H1 (cell line): ENCODE measurements around the gene DNAJC10. TPM values are rescaled to one million over a fixed set of nuclear protein-coding genes. Genes with fewer than 3 reads are reported as not detected.

Experiments used
- BACH1 ChIP-seq: IDR thresholded peaks from 2 replicates; pipeline ENCODE4 v1.6.1; 2012; ENCODE audit warnings: low read length, improper control_type of control experiment
- polyA plus RNA-seq, 7 experiments: library from polyadenylated mRNA; depleted of rRNA in 3 of 7; stranded (reverse) in 5 of 7; unstranded in 2 of 7; fragments of >200 nt in 5 of 7; fragments of 200-250 nt in 2 of 7; gene quantifications; 1 replicate in 5 of 7; 2 replicates in 1 of 7; 4 replicates in 1 of 7; pipeline versions ENCODE4 v1.2.1 to v1.2.3, GENCODE V29; 2011 to 2013; ENCODE audit warnings: missing spikeins in 2 of 7, mixed read lengths in 2 of 7
- total RNA-seq: library from RNA; stranded (reverse); fragmentation: NEBNext Ultra II Directional; extraction: Animal tissue kit (Norgen Biotek cat#: 25700); gene quantifications from 2 replicates; pipeline ENCODE4 v1.2.1, GENCODE V29; 2021
- TF ChIP-seq, protein P1 (sequence below): fragments of 300-600 bp; sonication (generic); IDR thresholded peaks from 2 replicates; pipeline ENCODE4 v1.7.1; 2012; ENCODE audit warnings: low read length, moderate library complexity, mild to moderate bottlenecking, inconsistent platforms; ENCODE audit not compliant: insufficient replicate concordance

The DNAJC10 gene
- total and polyA plus RNA-seq, 2 of the 8 experiments (the other 6 are each of a cell fraction or from before 2014, with no cell fraction given): 23.2 to 121 TPM

DNA sequence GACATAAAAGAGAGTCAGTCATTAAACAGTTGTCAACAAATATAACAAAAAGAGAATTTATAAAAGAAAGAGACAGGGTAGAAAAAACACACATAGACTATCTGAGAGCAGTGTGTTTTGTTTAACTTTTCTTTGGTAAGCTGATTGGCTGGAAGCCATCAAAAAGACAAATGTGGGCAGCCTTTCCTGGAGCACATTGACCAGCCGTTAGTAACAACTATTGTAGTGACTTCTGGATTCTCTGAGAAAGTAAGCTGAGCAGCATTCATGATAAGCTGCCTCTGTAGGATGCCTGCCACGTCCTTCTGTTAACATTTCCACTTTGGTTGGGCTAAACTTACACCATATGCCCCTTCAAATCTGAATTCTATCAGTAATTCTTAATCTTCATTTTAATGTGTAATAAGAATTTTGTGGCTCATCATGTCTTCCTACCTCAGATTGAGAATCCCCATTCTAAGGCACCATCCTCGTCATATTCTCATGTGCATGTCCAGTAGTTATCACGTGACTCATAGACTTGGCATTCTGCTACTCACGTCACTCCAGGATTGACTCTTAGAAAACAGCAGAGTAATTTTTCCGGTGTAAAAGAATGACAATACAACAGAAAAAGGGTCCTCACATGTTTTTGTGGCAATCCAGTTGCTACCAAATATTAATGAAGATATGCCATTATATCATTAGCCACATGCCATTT lies 43.4 kb upstream of the DNAJC10 start (continued):
- TF ChIP-seq, protein P1, sequence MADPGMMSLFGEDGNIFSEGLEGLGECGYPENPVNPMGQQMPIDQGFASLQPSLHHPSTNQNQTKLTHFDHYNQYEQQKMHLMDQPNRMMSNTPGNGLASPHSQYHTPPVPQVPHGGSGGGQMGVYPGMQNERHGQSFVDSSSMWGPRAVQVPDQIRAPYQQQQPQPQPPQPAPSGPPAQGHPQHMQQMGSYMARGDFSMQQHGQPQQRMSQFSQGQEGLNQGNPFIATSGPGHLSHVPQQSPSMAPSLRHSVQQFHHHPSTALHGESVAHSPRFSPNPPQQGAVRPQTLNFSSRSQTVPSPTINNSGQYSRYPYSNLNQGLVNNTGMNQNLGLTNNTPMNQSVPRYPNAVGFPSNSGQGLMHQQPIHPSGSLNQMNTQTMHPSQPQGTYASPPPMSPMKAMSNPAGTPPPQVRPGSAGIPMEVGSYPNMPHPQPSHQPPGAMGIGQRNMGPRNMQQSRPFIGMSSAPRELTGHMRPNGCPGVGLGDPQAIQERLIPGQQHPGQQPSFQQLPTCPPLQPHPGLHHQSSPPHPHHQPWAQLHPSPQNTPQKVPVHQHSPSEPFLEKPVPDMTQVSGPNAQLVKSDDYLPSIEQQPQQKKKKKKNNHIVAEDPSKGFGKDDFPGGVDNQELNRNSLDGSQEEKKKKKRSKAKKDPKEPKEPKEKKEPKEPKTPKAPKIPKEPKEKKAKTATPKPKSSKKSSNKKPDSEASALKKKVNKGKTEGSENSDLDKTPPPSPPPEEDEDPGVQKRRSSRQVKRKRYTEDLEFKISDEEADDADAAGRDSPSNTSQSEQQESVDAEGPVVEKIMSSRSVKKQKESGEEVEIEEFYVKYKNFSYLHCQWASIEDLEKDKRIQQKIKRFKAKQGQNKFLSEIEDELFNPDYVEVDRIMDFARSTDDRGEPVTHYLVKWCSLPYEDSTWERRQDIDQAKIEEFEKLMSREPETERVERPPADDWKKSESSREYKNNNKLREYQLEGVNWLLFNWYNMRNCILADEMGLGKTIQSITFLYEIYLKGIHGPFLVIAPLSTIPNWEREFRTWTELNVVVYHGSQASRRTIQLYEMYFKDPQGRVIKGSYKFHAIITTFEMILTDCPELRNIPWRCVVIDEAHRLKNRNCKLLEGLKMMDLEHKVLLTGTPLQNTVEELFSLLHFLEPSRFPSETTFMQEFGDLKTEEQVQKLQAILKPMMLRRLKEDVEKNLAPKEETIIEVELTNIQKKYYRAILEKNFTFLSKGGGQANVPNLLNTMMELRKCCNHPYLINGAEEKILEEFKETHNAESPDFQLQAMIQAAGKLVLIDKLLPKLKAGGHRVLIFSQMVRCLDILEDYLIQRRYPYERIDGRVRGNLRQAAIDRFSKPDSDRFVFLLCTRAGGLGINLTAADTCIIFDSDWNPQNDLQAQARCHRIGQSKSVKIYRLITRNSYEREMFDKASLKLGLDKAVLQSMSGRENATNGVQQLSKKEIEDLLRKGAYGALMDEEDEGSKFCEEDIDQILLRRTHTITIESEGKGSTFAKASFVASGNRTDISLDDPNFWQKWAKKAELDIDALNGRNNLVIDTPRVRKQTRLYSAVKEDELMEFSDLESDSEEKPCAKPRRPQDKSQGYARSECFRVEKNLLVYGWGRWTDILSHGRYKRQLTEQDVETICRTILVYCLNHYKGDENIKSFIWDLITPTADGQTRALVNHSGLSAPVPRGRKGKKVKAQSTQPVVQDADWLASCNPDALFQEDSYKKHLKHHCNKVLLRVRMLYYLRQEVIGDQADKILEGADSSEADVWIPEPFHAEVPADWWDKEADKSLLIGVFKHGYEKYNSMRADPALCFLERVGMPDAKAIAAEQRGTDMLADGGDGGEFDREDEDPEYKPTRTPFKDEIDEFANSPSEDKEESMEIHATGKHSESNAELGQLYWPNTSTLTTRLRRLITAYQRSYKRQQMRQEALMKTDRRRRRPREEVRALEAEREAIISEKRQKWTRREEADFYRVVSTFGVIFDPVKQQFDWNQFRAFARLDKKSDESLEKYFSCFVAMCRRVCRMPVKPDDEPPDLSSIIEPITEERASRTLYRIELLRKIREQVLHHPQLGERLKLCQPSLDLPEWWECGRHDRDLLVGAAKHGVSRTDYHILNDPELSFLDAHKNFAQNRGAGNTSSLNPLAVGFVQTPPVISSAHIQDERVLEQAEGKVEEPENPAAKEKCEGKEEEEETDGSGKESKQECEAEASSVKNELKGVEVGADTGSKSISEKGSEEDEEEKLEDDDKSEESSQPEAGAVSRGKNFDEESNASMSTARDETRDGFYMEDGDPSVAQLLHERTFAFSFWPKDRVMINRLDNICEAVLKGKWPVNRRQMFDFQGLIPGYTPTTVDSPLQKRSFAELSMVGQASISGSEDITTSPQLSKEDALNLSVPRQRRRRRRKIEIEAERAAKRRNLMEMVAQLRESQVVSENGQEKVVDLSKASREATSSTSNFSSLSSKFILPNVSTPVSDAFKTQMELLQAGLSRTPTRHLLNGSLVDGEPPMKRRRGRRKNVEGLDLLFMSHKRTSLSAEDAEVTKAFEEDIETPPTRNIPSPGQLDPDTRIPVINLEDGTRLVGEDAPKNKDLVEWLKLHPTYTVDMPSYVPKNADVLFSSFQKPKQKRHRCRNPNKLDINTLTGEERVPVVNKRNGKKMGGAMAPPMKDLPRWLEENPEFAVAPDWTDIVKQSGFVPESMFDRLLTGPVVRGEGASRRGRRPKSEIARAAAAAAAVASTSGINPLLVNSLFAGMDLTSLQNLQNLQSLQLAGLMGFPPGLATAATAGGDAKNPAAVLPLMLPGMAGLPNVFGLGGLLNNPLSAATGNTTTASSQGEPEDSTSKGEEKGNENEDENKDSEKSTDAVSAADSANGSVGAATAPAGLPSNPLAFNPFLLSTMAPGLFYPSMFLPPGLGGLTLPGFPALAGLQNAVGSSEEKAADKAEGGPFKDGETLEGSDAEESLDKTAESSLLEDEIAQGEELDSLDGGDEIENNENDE: no peak
- TF ChIP-seq BACH1: no peak
